ENCODE measurements around the gene BARHL1. TPM values are rescaled to one million over a fixed set of nuclear protein-coding genes. Genes with fewer than 3 reads are reported as not detected.

The BARHL1 gene
- total and polyA plus RNA-seq, 2 of the 13 experiments (the other 11 are each of a cell fraction or from before 2014, with no cell fraction given): not detected

- H3K4me1 ChIP-seq (ENCODE audit: insufficient read depth, low read length): no peaks in the 10 kb centered on the region
- DNase-seq (ENCODE audit: low spot score) (no peak), FAIRE-seq (no peak), ATAC-seq (no peak)
- H3K36me3 ChIP-seq (replicated peaks in 1 of 2; ENCODE audit: control insufficient read depth in 1 of 2, insufficient read depth in 2 of 2, low read length in 2 of 2): peaks cover 5 to 27% of the 10 kb centered on the region in 2 experiments; a peak in 3 of 5 replicates
- in situ Hi-C loops (cut with HindIII; ENCODE audit: extremely low pct_ligation_motif_present, low pct_unique_long_range_greater_than_20kb): no loop called here
- intact Hi-C loops (cut with micrococcal nuclease; ENCODE audit: unreplicated experiment): no loop called here
- H2AFZ ChIP-seq (ENCODE audit: low read length): no peak overlapping the region
- no peak for TF ChIP-seq ZSCAN25 (CRISPR knock-in tag; IDR thresholded peaks at IDR 0.05)
- no peak for TF ChIP-seq CREB3 (CRISPR knock-in tag; IDR thresholded peaks at IDR 0.05)
- no peak for TF ChIP-seq ZNF432 (CRISPR knock-in tag; IDR thresholded peaks at IDR 0.05; ENCODE audit: borderline replicate concordance)
- no peak for TF ChIP-seq NFIB (CRISPR knock-in tag; IDR thresholded peaks at IDR 0.05; ENCODE audit: borderline replicate concordance)
- TF ChIP-seq ZGPAT (CRISPR knock-in tag; IDR thresholded peaks at IDR 0.05): no peak
- no peak for TF ChIP-seq MAZ (IDR thresholded peaks at IDR 0.05; ENCODE audit: borderline replicate concordance, low read depth, low read length)
- no peak for TF ChIP-seq MAZ (CRISPR knock-in tag; IDR thresholded peaks at IDR 0.05; ENCODE audit: low read depth)
- TF ChIP-seq ZNF770 (CRISPR knock-in tag; IDR thresholded peaks at IDR 0.05): no peak
- no peak overlapping the region for H3K9ac ChIP-seq (ENCODE audit: insufficient read depth, low read depth, low read length)
- no peak overlapping the region for H3K4me2 ChIP-seq (ENCODE audit: low read depth, low read length)
- no peak overlapping the region for H3K4me3 ChIP-seq (replicated peaks in 1 of 3; ENCODE audit: insufficient read depth in 1 of 3, low read depth in 2 of 3, low read length in 3 of 3)
- H3K79me2 ChIP-seq (ENCODE audit: insufficient read depth, low read length): no peaks in the 10 kb centered on the region
- no TSS peak for BruUV-seq (replicated peaks)
- CTCF ChIA-PET (ENCODE audit: low intra/inter-chr PET ratio, low total read pairs): no interaction called here
- WGBS (ENCODE audit: low lambda C conversion rate): 96% methylated on average over 4 of the region's 6 CpGs
- H3K27ac ChIP-seq (ENCODE audit: extremely low read length, insufficient read depth, low read length): no peak overlapping the region
- POLR2A ChIA-PET: no interaction called here
- no peaks in the 10 kb centered on the region for H3K9me3 ChIP-seq (ENCODE audit: low read length)
- peaks cover 0 to 6% of the 10 kb centered on the region in 2 experiments; a peak in 2 of 5 replicates for H3K27me3 ChIP-seq (ENCODE audit: control insufficient read depth in 1 of 2, insufficient read depth in 2 of 2, low read length in 2 of 2)
- no peaks in the 10 kb centered on the region for H4K20me1 ChIP-seq (ENCODE audit: insufficient read depth, low read length)
Observed at GRCh38 chr9:132595319-132595718, 12.9 kb downstream of the BARHL1 start.

Measured in HepG2 (cell line).